WTC11 (cell line): ENCODE data around the gene GAS6.

ENCODE experiments used
- ATF2 ChIP-seq: sonication (generic); formaldehyde crosslinking; IDR thresholded peaks from 2 replicates; pipeline ENCODE4 v1.8.1; 2022; ENCODE audit warnings: low read depth, missing genetic modification reagents, borderline replicate concordance
- CREB1 ChIP-seq: sonication (generic); formaldehyde crosslinking; IDR thresholded peaks from 2 replicates; pipeline ENCODE4 v1.8.0; 2023; ENCODE audit warnings: mild to moderate bottlenecking, missing genetic modification reagents
- CREM ChIP-seq: sonication (generic); formaldehyde crosslinking; IDR thresholded peaks from 2 replicates; pipeline ENCODE4 v1.8.1; 2022; ENCODE audit warnings: mild to moderate bottlenecking, missing genetic modification reagents, moderate library complexity
- CTCF ChIP-seq: fragments of 200-600 bp; IDR thresholded peaks from 2 replicates; pipeline ENCODE4 v1.8.0; 2022; ENCODE audit warnings: antibody characterized with exemption
- IRF2 ChIP-seq: sonication (generic); formaldehyde crosslinking; IDR thresholded peaks from 2 replicates; pipeline ENCODE4 v1.8.0; 2022; ENCODE audit warnings: low read depth, missing genetic modification reagents, borderline replicate concordance
- MAX ChIP-seq: sonication (generic); formaldehyde crosslinking; IDR thresholded peaks from 2 replicates; pipeline ENCODE4 v1.8.0; 2022; ENCODE audit warnings: mild to moderate bottlenecking, missing genetic modification reagents
- NFE2L1 ChIP-seq: sonication (generic); formaldehyde crosslinking; IDR thresholded peaks from 2 replicates; pipeline ENCODE4 v1.8.1; 2023; ENCODE audit warnings: missing genetic modification reagents
- NR1H2 ChIP-seq: sonication (generic); formaldehyde crosslinking; IDR thresholded peaks from 2 replicates; pipeline ENCODE4 v1.9.0; 2021; ENCODE audit warnings: mild to moderate bottlenecking, moderate library complexity, missing genetic modification reagents
- ZNF219 ChIP-seq: sonication (generic); formaldehyde crosslinking; IDR thresholded peaks from 2 replicates; pipeline ENCODE4 v1.8.0; 2023; ENCODE audit warnings: missing genetic modification reagents, mild to moderate bottlenecking, borderline replicate concordance
- ZNF416 ChIP-seq: fragments of 250-450 bp; sonication (Bioruptor Pico); IDR thresholded peaks from 2 replicates; pipeline ENCODE4 v1.9.0; 2021; ENCODE audit warnings: mild to moderate bottlenecking, inconsistent platforms
- ZNF423 ChIP-seq: fragments of 250-450 bp; sonication (Bioruptor Pico); IDR thresholded peaks from 2 replicates; pipeline ENCODE4 v2.1.2; 2022; ENCODE audit warnings: mild to moderate bottlenecking, moderate library complexity

GRCh38 chr13:113849981-113850721 is 13.7 kb downstream of the GAS6 start:
- TF ChIP-seq CTCF (no peak), ZNF423 (no peak), IRF2 (CRISPR knock-in tag) (no peak), MAX (no peak), NFE2L1 (CRISPR knock-in tag) (no peak), NR1H2 (CRISPR knock-in tag) (no peak), ZNF416 (no peak), ZNF219 (CRISPR knock-in tag) (no peak), CREB1 (CRISPR knock-in tag) (no peak), CREM (CRISPR knock-in tag) (no peak), ATF2 (CRISPR knock-in tag) (no peak)
